Adipocyte (in vitro differentiated cells): Measurements from ENCODE around the gene TNS3.

Experiments used
- DNase-seq: peaks from one replicate; pipeline ENCODE4 v3.0.0-alpha.2; 2015; ENCODE audit warnings: low read depth
- H3K27me3 ChIP-seq: replicated peaks from 2 replicates; pipeline ENCODE4 v1.7.0; 2013; ENCODE audit warnings: mild to moderate bottlenecking, low read length, moderate library complexity; ENCODE audit not compliant: control insufficient read depth, insufficient read depth
- H3K36me3 ChIP-seq: 2 replicates; pipeline ENCODE4 v1.7.0; 2013; ENCODE audit warnings: low read length, mild to moderate bottlenecking, moderate library complexity; ENCODE audit not compliant: control insufficient read depth, insufficient read depth, severe bottlenecking
- H3K4me1 ChIP-seq: 2 replicates; pipeline ENCODE4 v1.7.0; 2013; ENCODE audit warnings: mild to moderate bottlenecking, low read length, moderate library complexity; ENCODE audit not compliant: control insufficient read depth, insufficient read depth
- H3K4me3 ChIP-seq: 2 replicates; pipeline ENCODE4 v1.7.0; 2013; ENCODE audit warnings: mild to moderate bottlenecking, low read length, moderate library complexity
- H3K9ac ChIP-seq: 2 replicates; pipeline ENCODE4 v1.7.0; 2013; ENCODE audit warnings: mild to moderate bottlenecking, low read length, moderate library complexity
- H3K9me3 ChIP-seq: 2 replicates; pipeline ENCODE4 v1.7.0; 2013; ENCODE audit warnings: mild to moderate bottlenecking, low read length, moderate library complexity; ENCODE audit not compliant: control insufficient read depth

Gene TNS3

GRCh38 chr7:47452295-47452694, 129.6 kb downstream of the TNS3 start:
- Histone ChIP-seq H3K9ac (peak overlapping the region; percentile 77), H3K4me1 (peaks cover 42% of the 10 kb centered on the region), H3K36me3 (no peaks in the 10 kb centered on the region), H3K4me3 (peak overlapping the region; percentile 25), H3K9me3 (no peaks in the 10 kb centered on the region), H3K27me3 (no peaks in the 10 kb centered on the region)
- DNase-seq = no peak

GRCh38 chr7:47451851-47452205, 130.1 kb downstream of the TNS3 start:
- peak overlapping the region; percentile 77 for H3K9ac ChIP-seq
- peak overlapping the region; percentile 25 for H3K4me3 ChIP-seq
- peak; percentile 48 for DNase-seq
- H3K36me3 ChIP-seq = no peaks in the 10 kb centered on the region
- no peaks in the 10 kb centered on the region for H3K9me3 ChIP-seq
- peaks cover 47% of the 10 kb centered on the region for H3K4me1 ChIP-seq
- H3K27me3 ChIP-seq = no peaks in the 10 kb centered on the region

- peak; percentile 41 for DNase-seq
- no peaks in the 10 kb centered on the region for H3K36me3 ChIP-seq
- H3K27me3 ChIP-seq = no peaks in the 10 kb centered on the region
- no peak overlapping the region for H3K9ac ChIP-seq
- no peaks in the 10 kb centered on the region for H3K9me3 ChIP-seq
- H3K4me3 ChIP-seq = no peak overlapping the region
- H3K4me1 ChIP-seq = peaks cover 61% of the 10 kb centered on the region
Measured at GRCh38 chr7:47449810-47450590, 131.9 kb downstream of the TNS3 start.

GRCh38 chr7:47448971-47449370, 132.9 kb downstream of the TNS3 start:
- no peak for DNase-seq
- Histone ChIP-seq H3K9me3 (no peaks in the 10 kb centered on the region), H3K9ac (no peak overlapping the region)

GRCh38 chr7:47447621-47448349, 134.1 kb downstream of the TNS3 start:
- DNase-seq = no peak
- Histone ChIP-seq H3K9me3 (no peaks in the 10 kb centered on the region), H3K36me3 (no peaks in the 10 kb centered on the region), H3K27me3 (no peaks in the 10 kb centered on the region), H3K4me1 (peaks cover 49% of the 10 kb centered on the region), H3K9ac (no peak overlapping the region), H3K4me3 (no peak overlapping the region)

More at GRCh38 chr7:47448971-47449370, 132.9 kb downstream of the TNS3 start:
- H3K27me3 ChIP-seq = no peaks in the 10 kb centered on the region
- no peaks in the 10 kb centered on the region for H3K36me3 ChIP-seq
- peaks cover 61% of the 10 kb centered on the region for H3K4me1 ChIP-seq
- H3K4me3 ChIP-seq = no peak overlapping the region

GRCh38 chr7:47446871-47447466, 134.9 kb downstream of the TNS3 start:
- H3K4me1 ChIP-seq = peaks cover 44% of the 10 kb centered on the region
- no peaks in the 10 kb centered on the region for H3K27me3 ChIP-seq
- no peak overlapping the region for H3K9ac ChIP-seq
- DNase-seq = no peak
- H3K4me3 ChIP-seq = no peak overlapping the region
- no peaks in the 10 kb centered on the region for H3K9me3 ChIP-seq
- no peaks in the 10 kb centered on the region for H3K36me3 ChIP-seq

GRCh38 chr7:47444376-47445098, 137.4 kb downstream of the TNS3 start:
- Histone ChIP-seq H3K9ac (peak overlapping the region; percentile 9), H3K9me3 (no peaks in the 10 kb centered on the region), H3K4me3 (no peak overlapping the region), H3K36me3 (peaks cover 3% of the 10 kb centered on the region), H3K27me3 (no peaks in the 10 kb centered on the region), H3K4me1 (peaks cover 41% of the 10 kb centered on the region)
- DNase-seq = no peak

- H3K9ac ChIP-seq = no peak overlapping the region
- H3K4me1 ChIP-seq = peaks cover 41% of the 10 kb centered on the region
- no peak overlapping the region for H3K4me3 ChIP-seq
- no peaks in the 10 kb centered on the region for H3K9me3 ChIP-seq
- H3K36me3 ChIP-seq = peaks cover 17% of the 10 kb centered on the region
- DNase-seq = no peak
- no peaks in the 10 kb centered on the region for H3K27me3 ChIP-seq
Measured at GRCh38 chr7:47443049-47443448, 138.9 kb downstream of the TNS3 start.

- Histone ChIP-seq H3K9me3 (no peaks in the 10 kb centered on the region), H3K27me3 (no peaks in the 10 kb centered on the region)
- no peak for DNase-seq
Measured at GRCh38 chr7:47442605-47442865, 139.4 kb downstream of the TNS3 start.

GRCh38 chr7:47441796-47442604, 139.9 kb downstream of the TNS3 start:
- no peaks in the 10 kb centered on the region for H3K9me3 ChIP-seq

More at GRCh38 chr7:47442605-47442865, 139.4 kb downstream of the TNS3 start:
- no peak overlapping the region for H3K4me3 ChIP-seq
- H3K4me1 ChIP-seq = peaks cover 39% of the 10 kb centered on the region
- peaks cover 17% of the 10 kb centered on the region for H3K36me3 ChIP-seq
- no peak overlapping the region for H3K9ac ChIP-seq

More at GRCh38 chr7:47441796-47442604, 139.9 kb downstream of the TNS3 start:
- Histone ChIP-seq H3K4me1 (peaks cover 34% of the 10 kb centered on the region), H3K9ac (no peak overlapping the region), H3K27me3 (no peaks in the 10 kb centered on the region), H3K36me3 (peaks cover 17% of the 10 kb centered on the region), H3K4me3 (no peak overlapping the region)
- DNase-seq = peak; percentile 45
